IMR-90 (cell line): Measurements from ENCODE around the gene HTT-AS. TPM values are rescaled to one million over a fixed set of nuclear protein-coding genes. Genes with fewer than 3 reads are reported as not detected.

Experiments
- ATAC-seq: fragments of 200-7000 bp; cut with Tn5 transposase; 2 replicates; pipeline ENCODE4 v1.9.1; 2020; ENCODE audit warnings: low read depth, mild to moderate bottlenecking, moderate library complexity
- BruUV-seq: library from RNA; stranded (reverse); fragments of 400-500 nt; replicated peaks from 2 replicates; lab custom pipeline; 2021; lab: Mats Ljungman, UMichigan
- CTCF ChIA-PET: fragments of 300-600 bp; formaldehyde crosslinking; extraction: SDS; loops from one replicate; lab custom pipeline; 2021; ENCODE audit warnings: antibody characterized with exemption; lab: Yijun Ruan, JAX
- POLR2A ChIA-PET: fragments of 300-600 bp; sonication (Branson Sonifier 250); formaldehyde crosslinking; loops from one replicate; lab custom pipeline; 2022; ENCODE audit warnings: antibody characterized with exemption; ENCODE audit not compliant: unreplicated experiment; lab: Charles Lee
- DNase-seq: peaks from one replicate; pipeline ENCODE4 v3.0.0; 2013
- H2AFZ ChIP-seq: replicated peaks from 2 replicates; pipeline ENCODE3; 2013; ENCODE audit warnings: low read length, mild to moderate bottlenecking; ENCODE audit not compliant: poor library complexity
- H2AK5ac ChIP-seq: 2 replicates; pipeline ENCODE4 v1.6.1; 2013; ENCODE audit warnings: low read depth, low read length, inconsistent platforms
- H2AK9ac ChIP-seq: replicated peaks from 2 replicates; pipeline ENCODE3; 2013; ENCODE audit warnings: mild to moderate bottlenecking, low read depth, low read length, moderate library complexity; ENCODE audit not compliant: poor library complexity
- H2BK120ac ChIP-seq: 2 replicates; pipeline ENCODE4 v1.6.1; 2013; ENCODE audit warnings: low read depth, low read length, inconsistent platforms
- H2BK15ac ChIP-seq: 3 replicates; pipeline ENCODE4 v1.6.1; 2013; ENCODE audit warnings: low read depth, low read length, inconsistent platforms
- H2BK20ac ChIP-seq: 2 replicates; pipeline ENCODE4 v1.6.1; 2013; ENCODE audit warnings: low read depth, mild to moderate bottlenecking, inconsistent platforms, low read length, moderate library complexity
- H2BK5ac ChIP-seq: 2 replicates; pipeline ENCODE4 v1.6.1; 2013; ENCODE audit warnings: mild to moderate bottlenecking, low read depth, low read length, inconsistent platforms; ENCODE audit not compliant: poor library complexity, severe bottlenecking
- H3K14ac ChIP-seq: replicated peaks from 2 replicates; pipeline ENCODE4 v1.6.1; 2013; ENCODE audit warnings: low read depth, low read length, inconsistent platforms
- H3K18ac ChIP-seq: 2 replicates; pipeline ENCODE4 v1.6.1; 2013; ENCODE audit warnings: low read depth, low read length, control low read depth
- H3K23ac ChIP-seq: 2 replicates; pipeline ENCODE4 v1.6.1; 2013; ENCODE audit warnings: low read depth, low read length, inconsistent platforms
- H3K27ac ChIP-seq: 2 replicates; pipeline ENCODE4 v1.5.1; 2013; ENCODE audit warnings: mild to moderate bottlenecking, control low read depth, low read length; ENCODE audit not compliant: insufficient read depth
- H3K27me3 ChIP-seq: 2 replicates; pipeline ENCODE4 v1.6.1; 2013; ENCODE audit warnings: low read length; ENCODE audit not compliant: control insufficient read depth, insufficient read depth
- H3K36me3 ChIP-seq: 2 replicates; pipeline ENCODE4 v1.6.1; 2013; ENCODE audit warnings: low read length, mixed read lengths; ENCODE audit not compliant: control insufficient read depth, insufficient read depth
- H3K4ac ChIP-seq: 2 replicates; pipeline ENCODE4 v1.6.1; 2013; ENCODE audit warnings: low read depth, low read length, inconsistent platforms
- H3K4me1 ChIP-seq: 2 replicates; pipeline ENCODE4 v1.6.1; 2013; ENCODE audit warnings: low read length, mixed read lengths; ENCODE audit not compliant: control insufficient read depth, insufficient read depth
- H3K4me2 ChIP-seq: 2 replicates; pipeline ENCODE4 v1.6.1; 2013; ENCODE audit warnings: low read depth, mild to moderate bottlenecking, control low read depth, low read length, moderate library complexity
- H3K4me3 ChIP-seq: 2 replicates; pipeline ENCODE4 v1.5.1; 2013; ENCODE audit warnings: low read depth, mild to moderate bottlenecking, control low read depth, low read length, moderate library complexity; ENCODE audit not compliant: insufficient read depth
- H3K56ac ChIP-seq: 2 replicates; pipeline ENCODE4 v1.6.1; 2013; ENCODE audit warnings: low read length, inconsistent platforms; ENCODE audit not compliant: insufficient read depth; ENCODE audit errors: extremely low read depth
- H3K79me1 ChIP-seq, 2 experiments: 2 replicates each; pipeline ENCODE4 v1.6.1; 2013; ENCODE audit warnings: low read length in 2 of 2, inconsistent platforms in 1 of 2, low read depth in 1 of 2
- H3K9ac ChIP-seq: 2 replicates; pipeline ENCODE4 v1.6.1; 2013; ENCODE audit warnings: low read depth, low read length, control low read depth
- H3K9me1 ChIP-seq: 2 replicates; pipeline ENCODE4 v1.6.1; 2013; ENCODE audit warnings: low read length, inconsistent platforms; ENCODE audit not compliant: insufficient read depth
- H3K9me3 ChIP-seq: 2 replicates; pipeline ENCODE4 v1.6.1; 2013; ENCODE audit warnings: low read length; ENCODE audit not compliant: control insufficient read depth, insufficient read depth
- H4K20me1 ChIP-seq: 2 replicates; pipeline ENCODE4 v1.6.1; 2013; ENCODE audit warnings: low read length, inconsistent platforms; ENCODE audit not compliant: insufficient read depth
- H4K5ac ChIP-seq: 2 replicates; pipeline ENCODE4 v1.6.1; 2013; ENCODE audit warnings: mild to moderate bottlenecking, low read depth, low read length, control low read depth
- H4K8ac ChIP-seq, 2 experiments: 2 replicates each; pipeline ENCODE4 v1.6.1; 2013; ENCODE audit warnings: low read depth in 2 of 2, low read length in 2 of 2, control low read depth in 1 of 2, inconsistent platforms in 1 of 2
- H4K91ac ChIP-seq: 2 replicates; pipeline ENCODE4 v1.6.1; 2013; ENCODE audit warnings: low read depth, low read length, inconsistent platforms; ENCODE audit not compliant: insufficient read depth
- FOS ChIP-seq: fragments of 150-350 bp; IDR thresholded peaks from 2 replicates; pipeline ENCODE4 v1.6.1; 2016; ENCODE audit warnings: low read depth, low read length
- MAFK ChIP-seq: IDR thresholded peaks from 2 replicates; pipeline ENCODE4 v1.6.1; 2012; ENCODE audit warnings: low read depth, low read length, improper control_type of control experiment
- MAZ ChIP-seq: IDR thresholded peaks from 2 replicates; pipeline ENCODE4 v1.6.1; 2012; ENCODE audit warnings: low read depth, mild to moderate bottlenecking, low read length, improper control_type of control experiment, moderate library complexity, borderline replicate concordance
- POLR2A ChIP-seq: IDR thresholded peaks from 2 replicates; pipeline ENCODE4 v1.6.1; 2012; ENCODE audit warnings: mild to moderate bottlenecking, low read depth, low read length
- WGBS, 2 experiments: methylation state at CpG; one replicate each; pipeline versions ENCODE4 v1.1.5 to v1.1.7; 2013; ENCODE audit warnings: missing lambda C conversion rate in 2 of 2; ENCODE audit not compliant: insufficient read length in 1 of 2; ENCODE audit errors: extremely low coverage in 2 of 2; 5-methylcytosine and 5-hydroxymethylcytosine counted together
- dilution Hi-C: fragments of 300-500 bp; cut with HindIII; formaldehyde crosslinking; loops from one replicate; pipeline ENCODE4 v1.14.3; 2018; ENCODE audit warnings: low sequenced_read_pairs; ENCODE audit not compliant: unreplicated experiment
- in situ Hi-C: fragments of 300-500 bp; cut with MboI; formaldehyde crosslinking; loops from 3 replicates; pipeline ENCODE4 v1.14.3; 2019; ENCODE audit warnings: low sequenced_read_pairs, inconsistent platforms, mixed read lengths
- intact Hi-C: fragments of 100-400 bp; cut with micrococcal nuclease; formaldehyde crosslinking; loops from 2 replicates; pipeline ENCODE4 v1.10.0; 2022
- polyA plus RNA-seq, 3 experiments: library from polyadenylated mRNA; depleted of rRNA; stranded (reverse); fragments of >200 nt; gene quantifications; 2 replicates each; pipeline ENCODE4 v1.2.3, GENCODE V29; 2012; ENCODE audit warnings: low replicate concordance in 1 of 3
- total RNA-seq: library from RNA; depleted of rRNA; stranded (reverse); fragments of >200 nt; gene quantifications from 2 replicates; pipeline ENCODE4 v1.2.3, GENCODE V29; 2012
- TF ChIP-seq, protein P1 (sequence below): fragments of 150-350 bp; IDR thresholded peaks from 2 replicates; pipeline ENCODE4 v1.6.1; 2016; ENCODE audit warnings: low read depth, mild to moderate bottlenecking, low read length, moderate library complexity, borderline replicate concordance

Gene HTT-AS
- total and polyA plus RNA-seq, 2 of the 4 experiments (the other 2 are of a cell fraction), result not detected

DNA sequence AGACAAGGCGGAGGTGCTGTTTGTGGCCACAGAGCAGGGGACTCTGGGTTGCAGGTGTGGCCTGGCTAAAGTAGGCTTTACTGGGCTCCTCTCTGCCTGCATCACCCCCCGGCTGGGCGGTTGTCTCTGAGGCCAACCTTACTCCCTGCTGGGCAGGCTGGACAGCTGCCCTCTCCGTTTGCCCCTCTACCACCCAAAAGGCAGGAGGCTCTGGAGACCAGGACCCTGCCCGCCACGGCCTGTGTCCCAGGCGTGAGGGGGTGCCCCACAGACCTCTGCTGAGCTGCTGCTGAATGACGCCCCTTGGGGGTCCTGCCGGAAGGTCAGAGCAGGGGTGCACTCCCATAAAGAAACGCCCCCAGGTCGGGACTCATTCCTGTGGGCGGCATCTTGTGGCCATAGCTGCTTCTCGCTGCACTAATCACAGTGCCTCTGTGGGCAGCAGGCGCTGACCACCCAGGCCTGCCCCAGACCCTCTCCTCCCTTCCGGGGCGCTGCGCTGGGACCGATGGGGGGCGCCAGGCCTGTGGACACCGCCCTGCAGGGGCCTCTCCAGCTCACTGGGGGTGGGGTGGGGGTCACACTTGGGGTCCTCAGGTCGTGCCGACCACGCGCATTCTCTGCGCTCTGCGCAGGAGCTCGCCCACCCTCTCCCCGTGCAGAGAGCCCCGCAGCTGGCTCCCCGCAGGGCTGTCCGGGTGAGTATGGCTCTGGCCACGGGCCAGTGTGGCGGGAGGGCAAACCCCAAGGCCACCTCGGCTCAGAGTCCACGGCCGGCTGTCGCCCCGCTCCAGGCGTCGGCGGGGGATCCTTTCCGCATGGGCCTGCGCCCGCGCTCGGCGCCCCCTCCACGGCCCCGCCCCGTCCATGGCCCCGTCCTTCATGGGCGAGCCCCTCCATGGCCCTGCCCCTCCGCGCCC is 920 bp downstream of the HTT-AS start:
- POLR2A ChIA-PET, result no interaction called here
- CTCF ChIA-PET, result no interaction called here
- peak overlapping the region; percentile 21; the same call in 1 of the 2 replicates for H3K27ac ChIP-seq
- in situ Hi-C loops (no loop called here), intact Hi-C loops (no loop called here), dilution Hi-C loops (no loop called here)
- peaks cover 4% of the 10 kb centered on the region; the same call in 1 of the 2 replicates for H3K4me1 ChIP-seq
- H2AK5ac ChIP-seq, result no peak overlapping the region; the same call in 1 of the 2 replicates
- no peak overlapping the region for H2BK5ac ChIP-seq
- peak overlapping the region; percentile 52 for H3K4ac ChIP-seq
- no peak overlapping the region for H2BK120ac ChIP-seq
- H3K56ac ChIP-seq, result no peak overlapping the region
- peak overlapping the region; percentile 56 for H2AK9ac ChIP-seq
- peaks cover 6% of the 10 kb centered on the region for H3K9me1 ChIP-seq
- DNase-seq, result no peak
- peak overlapping the region; percentile 85 for H4K5ac ChIP-seq
- peak overlapping the region; percentile 89 for H3K4me3 ChIP-seq
- 23% methylated on average over 11 of the region's 54 CpGs; no CpG with 5 or more reads in 1 of the 2 experiments for WGBS, 2 experiments
- H2BK15ac ChIP-seq, result no peak overlapping the region
- peak overlapping the region; percentile 90 for H3K4me2 ChIP-seq
- H3K36me3 ChIP-seq, result no peaks in the 10 kb centered on the region
- peaks cover 0 to 23% of the 10 kb centered on the region in 2 experiments; a peak in 2 of 4 replicates for H3K79me1 ChIP-seq
- H4K91ac ChIP-seq, result no peak overlapping the region; the same call in 1 of the 2 replicates
- H2BK20ac ChIP-seq, result no peak overlapping the region
- H4K20me1 ChIP-seq, result peaks cover 31% of the 10 kb centered on the region
- 0 out of 2 replicates have a peak overlapping the region, but pooled peaks have one; percentile 37 for H3K14ac ChIP-seq
- no peaks in the 10 kb centered on the region for H3K9me3 ChIP-seq
- peak overlapping the region; percentile 99 for H2AFZ ChIP-seq
- H3K23ac ChIP-seq, result no peak overlapping the region
- peak; percentile 0 for ATAC-seq
- no TSS peak for BruUV-seq
- TF ChIP-seq MAFK (no peak), FOS (no peak), POLR2A (no peak), MAZ (0 out of 2 replicates have a peak, but pooled peaks have one; percentile 35)
- TF ChIP-seq, protein P1, sequence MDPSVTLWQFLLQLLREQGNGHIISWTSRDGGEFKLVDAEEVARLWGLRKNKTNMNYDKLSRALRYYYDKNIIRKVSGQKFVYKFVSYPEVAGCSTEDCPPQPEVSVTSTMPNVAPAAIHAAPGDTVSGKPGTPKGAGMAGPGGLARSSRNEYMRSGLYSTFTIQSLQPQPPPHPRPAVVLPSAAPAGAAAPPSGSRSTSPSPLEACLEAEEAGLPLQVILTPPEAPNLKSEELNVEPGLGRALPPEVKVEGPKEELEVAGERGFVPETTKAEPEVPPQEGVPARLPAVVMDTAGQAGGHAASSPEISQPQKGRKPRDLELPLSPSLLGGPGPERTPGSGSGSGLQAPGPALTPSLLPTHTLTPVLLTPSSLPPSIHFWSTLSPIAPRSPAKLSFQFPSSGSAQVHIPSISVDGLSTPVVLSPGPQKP, result no peak
- H3K9ac ChIP-seq, result peak overlapping the region; percentile 84
- H3K18ac ChIP-seq, result no peak overlapping the region
- H4K8ac ChIP-seq, result peak overlapping the region in 1 of 2 experiments; percentile 93; a peak in 1 of 4 replicates
- H3K27me3 ChIP-seq, result no peaks in the 10 kb centered on the region; the same call in 1 of the 2 replicates
